ENCODE measurements around the gene AUTS2. TPM values are rescaled to one million over a fixed set of nuclear protein-coding genes. Genes with fewer than 3 reads are reported as not detected.

AUTS2 gene
- total and polyA plus RNA-seq, 2 of the 8 experiments (the other 6 are each of a cell fraction or from before 2014, with no cell fraction given) = 25.9 to 101 TPM

DNA sequence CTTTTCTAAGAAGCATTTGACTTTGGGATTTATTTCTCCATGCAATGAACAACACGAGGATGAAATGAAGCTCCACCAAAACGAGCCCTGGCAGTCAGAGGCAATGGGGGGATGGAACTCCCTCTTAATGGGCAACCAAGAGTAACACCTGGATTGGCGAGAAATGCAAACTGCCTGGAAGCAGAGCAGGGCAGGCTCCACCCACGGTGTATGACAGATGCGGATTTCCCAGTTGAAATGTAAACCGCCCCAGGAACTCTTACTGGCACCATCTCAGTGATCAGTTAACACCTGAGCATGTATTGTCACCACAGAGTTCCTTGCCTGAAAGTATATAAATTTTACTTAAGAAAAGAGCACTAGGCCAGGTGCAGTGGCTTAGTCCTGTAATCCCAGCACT lies 47.3 kb upstream of the AUTS2 start (continued):
- no peak for TF ChIP-seq CHD1 (IDR thresholded peaks at IDR 0.05; ENCODE audit: low read depth, low read length)
- TF ChIP-seq ASH2L (IDR thresholded peaks at IDR 0.05; ENCODE audit: low read length) = no peak
- TF ChIP-seq CBX8 (IDR thresholded peaks at IDR 0.05; ENCODE audit: borderline replicate concordance, low read depth, low read length) = no peak
